Cardiac fibroblast (primary cell): Measurements from ENCODE around the gene HTATIP2.
A peak's percentile ranks its signal among the peaks of the same experiment; 100 is the strongest.

ENCODE experiments used
- DNase-seq, 2 donors: peaks; one replicate each; pipeline versions ENCODE4 v3.0.0 to v3.0.0-alpha.2; 2010; ENCODE audit warnings: low read depth in 2 of 2
- H3K4me3 ChIP-seq, 2 donors: replicated peaks in 1 of 2; 1 replicate in 1 of 2; 2 replicates in 1 of 2; pipeline ENCODE4 v1.5.1; 2011; ENCODE audit warnings: low read depth in 2 of 2, low read length in 2 of 2, mild to moderate bottlenecking in 2 of 2, moderate library complexity in 1 of 2
- CTCF ChIP-seq: IDR thresholded peaks from one replicate; pipeline ENCODE4 v1.5.1; 2011; ENCODE audit warnings: low read depth, mild to moderate bottlenecking, low read length, inconsistent platforms

HTATIP2 gene

GRCh38 chr11:20363500-20364340 lies at the start of gene HTATIP2:
HTATIP2 (plus strand) TSS chr11:20363714; CDS start chr11:20364238, 524 bp downstream.
- no peak for TF ChIP-seq CTCF
- DNase-seq, result peak; percentile 57 to 63
- H3K4me3 ChIP-seq, result peak within 1 kb of the TSS; percentile 63

GRCh38 chr11:20315800-20316199 lies 47.7 kb upstream of the HTATIP2 start:
- no peak overlapping the region for H3K4me3 ChIP-seq
- TF ChIP-seq CTCF, result no peak
- no peak for DNase-seq

GRCh38 chr11:20321177-20321576 lies 42.3 kb upstream of the HTATIP2 start:
- TF ChIP-seq CTCF, result no peak
- no peak overlapping the region for H3K4me3 ChIP-seq
- no peak for DNase-seq

GRCh38 chr11:20327377-20327935 lies 36.1 kb upstream of the HTATIP2 start:
- TF ChIP-seq CTCF, result no peak
- no peak for DNase-seq
- H3K4me3 ChIP-seq, result no peak overlapping the region

DNA sequence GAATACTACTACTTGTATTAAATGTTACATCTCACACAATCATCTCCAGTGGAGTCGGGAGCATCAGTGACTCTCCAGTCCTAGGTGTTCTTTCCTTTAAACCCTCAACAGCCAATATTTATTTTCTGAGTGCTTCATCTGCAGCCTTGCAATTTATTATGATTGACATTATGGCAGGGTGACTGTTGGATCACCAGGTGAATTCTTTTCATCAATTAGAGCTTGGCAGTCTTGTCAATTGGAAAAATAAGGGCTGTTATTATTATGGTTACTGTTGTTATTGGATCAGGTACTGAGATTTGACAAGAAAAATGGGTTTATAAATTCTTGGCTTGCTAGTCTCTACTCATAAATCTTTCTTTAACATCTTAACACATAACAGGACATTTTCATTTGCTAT lies 27.5 kb upstream of the HTATIP2 start:
- no peak overlapping the region for H3K4me3 ChIP-seq
- no peak for TF ChIP-seq CTCF
- DNase-seq, result no peak

DNA sequence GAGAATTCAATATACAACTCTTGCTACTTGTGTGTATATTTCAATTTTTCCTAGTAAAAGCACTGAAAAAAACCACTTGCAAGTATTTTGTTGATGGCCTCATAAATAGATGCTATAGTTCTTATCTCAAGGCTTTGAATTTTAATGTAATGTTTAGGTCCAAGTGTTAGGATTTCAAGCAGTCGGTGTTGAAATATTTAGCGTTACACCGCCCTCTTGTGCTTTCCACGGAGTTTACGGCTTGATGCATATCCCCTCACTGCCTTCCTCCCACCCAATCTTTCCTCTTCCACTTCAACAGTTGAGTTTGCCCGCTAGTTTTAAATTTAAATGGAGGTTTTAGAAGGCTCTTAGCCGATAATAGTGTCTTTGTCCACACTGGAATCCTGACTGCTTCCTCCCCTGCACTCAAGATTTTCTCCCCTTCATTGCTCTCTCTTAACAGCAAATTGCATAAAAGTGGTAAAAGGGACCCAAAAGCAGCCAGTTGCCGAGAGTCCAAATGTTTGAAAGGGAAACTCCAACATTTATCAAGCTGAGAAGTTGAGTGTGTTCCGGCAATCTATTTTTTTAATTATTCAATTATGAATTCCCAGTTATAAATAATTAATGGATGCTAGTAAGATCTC lies 25.9 kb upstream of the HTATIP2 start:
- DNase-seq, result peak; percentile 37 to 54
- no peak overlapping the region for H3K4me3 ChIP-seq
- peak; percentile 44 for TF ChIP-seq CTCF
